Measurements from ENCODE around the gene PNLIPRP1.

PNLIPRP1 gene

DNA sequence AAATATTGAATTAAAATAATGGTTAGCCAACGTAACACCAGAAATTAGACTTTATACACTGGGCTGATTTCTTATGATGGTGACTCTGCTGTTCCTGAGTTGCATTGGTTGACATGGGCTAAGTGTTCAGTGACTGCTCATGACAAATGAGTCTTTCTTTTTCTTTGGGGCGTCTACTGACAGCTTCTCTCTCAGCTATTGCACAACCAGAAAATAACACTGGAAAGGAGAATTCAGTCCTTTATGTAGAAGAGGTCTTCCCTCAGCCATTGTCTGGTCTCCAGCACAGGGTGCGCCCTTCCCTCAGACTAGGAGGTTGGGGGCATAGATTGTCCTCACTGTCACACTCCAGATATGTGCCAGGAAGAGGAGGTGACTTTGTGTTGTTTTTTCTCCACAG is 23.4 kb upstream of the PNLIPRP1 start:
- in situ Hi-C loops (cut with HindIII; ENCODE audit: low pct_ligation_motif_present, low sequenced_read_pairs): no loop called here
- H3K4me3 ChIP-seq (ENCODE audit: low read depth, low read length): no peak overlapping the region
- no peak overlapping the region for H3K27ac ChIP-seq
- TF ChIP-seq, protein P1, sequence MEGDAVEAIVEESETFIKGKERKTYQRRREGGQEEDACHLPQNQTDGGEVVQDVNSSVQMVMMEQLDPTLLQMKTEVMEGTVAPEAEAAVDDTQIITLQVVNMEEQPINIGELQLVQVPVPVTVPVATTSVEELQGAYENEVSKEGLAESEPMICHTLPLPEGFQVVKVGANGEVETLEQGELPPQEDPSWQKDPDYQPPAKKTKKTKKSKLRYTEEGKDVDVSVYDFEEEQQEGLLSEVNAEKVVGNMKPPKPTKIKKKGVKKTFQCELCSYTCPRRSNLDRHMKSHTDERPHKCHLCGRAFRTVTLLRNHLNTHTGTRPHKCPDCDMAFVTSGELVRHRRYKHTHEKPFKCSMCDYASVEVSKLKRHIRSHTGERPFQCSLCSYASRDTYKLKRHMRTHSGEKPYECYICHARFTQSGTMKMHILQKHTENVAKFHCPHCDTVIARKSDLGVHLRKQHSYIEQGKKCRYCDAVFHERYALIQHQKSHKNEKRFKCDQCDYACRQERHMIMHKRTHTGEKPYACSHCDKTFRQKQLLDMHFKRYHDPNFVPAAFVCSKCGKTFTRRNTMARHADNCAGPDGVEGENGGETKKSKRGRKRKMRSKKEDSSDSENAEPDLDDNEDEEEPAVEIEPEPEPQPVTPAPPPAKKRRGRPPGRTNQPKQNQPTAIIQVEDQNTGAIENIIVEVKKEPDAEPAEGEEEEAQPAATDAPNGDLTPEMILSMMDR (IDR thresholded peaks at IDR 0.05; ENCODE audit: low read depth, low read length, missing control alignments): no peak
- no peak for DNase-seq
- no peaks in the 10 kb centered on the region for H3K36me3 ChIP-seq (replicated peaks)
- H3K27me3 ChIP-seq (replicated peaks): no peaks in the 10 kb centered on the region

DNA sequence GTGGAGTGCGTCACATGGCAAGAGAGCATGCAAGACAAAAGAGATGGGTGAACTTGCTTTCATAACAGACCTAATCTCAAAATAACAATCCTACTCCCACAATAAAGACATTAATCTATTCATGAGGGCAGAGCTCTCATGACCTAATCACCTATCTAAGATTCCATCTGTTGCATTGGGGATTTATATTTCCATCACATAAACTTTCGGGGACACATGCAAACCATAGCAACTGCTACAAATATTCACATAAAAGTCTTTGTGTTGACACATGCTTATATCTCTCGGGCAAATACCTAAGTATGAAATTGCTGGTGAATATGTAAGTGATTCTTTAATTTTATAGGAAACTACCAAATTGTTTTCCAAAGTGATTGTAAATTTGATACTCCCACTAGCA is 16.0 kb upstream of the PNLIPRP1 start:
- in situ Hi-C loops (cut with HindIII; ENCODE audit: low pct_ligation_motif_present, low sequenced_read_pairs): no loop called here
- H3K36me3 ChIP-seq (replicated peaks): no peaks in the 10 kb centered on the region

DNA sequence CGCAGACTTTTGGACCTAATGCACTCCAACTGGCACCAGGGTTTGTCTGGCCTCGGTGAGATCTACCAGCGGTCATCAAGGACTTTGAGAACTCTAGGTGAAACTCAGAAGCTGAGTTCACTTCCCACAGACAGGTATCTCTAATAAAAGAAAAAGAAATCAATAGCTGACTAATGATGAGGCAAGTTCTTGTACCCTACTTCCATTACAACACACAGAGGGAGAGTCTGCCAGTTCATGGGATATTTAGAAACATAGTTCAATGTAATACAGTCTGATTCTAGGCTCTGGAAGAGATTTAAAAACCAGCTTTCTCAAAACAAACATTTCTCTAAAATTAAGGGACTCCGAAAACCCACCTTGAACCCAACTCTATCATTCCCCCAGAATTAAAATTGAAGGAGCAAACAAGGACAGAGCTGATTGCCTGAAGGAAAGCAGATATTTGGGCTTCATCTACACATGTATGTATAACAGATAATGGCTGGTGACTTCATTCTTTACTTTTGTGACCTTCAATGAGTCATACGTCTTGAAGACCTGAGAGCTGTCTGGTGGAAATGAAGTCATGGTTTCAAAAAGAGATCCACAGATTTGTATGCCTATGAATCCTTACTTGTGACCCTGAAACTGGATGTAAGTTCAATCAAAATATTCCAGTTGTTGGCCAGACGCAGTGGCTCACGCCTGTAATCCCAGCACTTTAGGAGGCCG is 2.7 kb upstream of the PNLIPRP1 start:
- TF ChIP-seq, protein P1 (IDR thresholded peaks at IDR 0.05; ENCODE audit: low read depth, low read length, missing control alignments): no peak
- H3K27me3 ChIP-seq (replicated peaks): no peaks in the 10 kb centered on the region
- no peaks in the 10 kb centered on the region for H3K36me3 ChIP-seq (replicated peaks)
- no peak for DNase-seq
- H3K27ac ChIP-seq: no peak overlapping the region
- in situ Hi-C loops (cut with HindIII; ENCODE audit: low pct_ligation_motif_present, low sequenced_read_pairs): no loop called here
- no peak overlapping the region for H3K4me3 ChIP-seq (ENCODE audit: low read depth, low read length)

More for the DNA sequence above, 16.0 kb upstream of the PNLIPRP1 start:
- TF ChIP-seq, protein P1 (IDR thresholded peaks at IDR 0.05; ENCODE audit: low read depth, low read length, missing control alignments): no peak
- DNase-seq: no peak
- Histone ChIP-seq H3K4me3 (ENCODE audit: low read depth, low read length) (no peak overlapping the region), H3K27ac (no peak overlapping the region), H3K27me3 (replicated peaks) (no peaks in the 10 kb centered on the region)

DNA sequence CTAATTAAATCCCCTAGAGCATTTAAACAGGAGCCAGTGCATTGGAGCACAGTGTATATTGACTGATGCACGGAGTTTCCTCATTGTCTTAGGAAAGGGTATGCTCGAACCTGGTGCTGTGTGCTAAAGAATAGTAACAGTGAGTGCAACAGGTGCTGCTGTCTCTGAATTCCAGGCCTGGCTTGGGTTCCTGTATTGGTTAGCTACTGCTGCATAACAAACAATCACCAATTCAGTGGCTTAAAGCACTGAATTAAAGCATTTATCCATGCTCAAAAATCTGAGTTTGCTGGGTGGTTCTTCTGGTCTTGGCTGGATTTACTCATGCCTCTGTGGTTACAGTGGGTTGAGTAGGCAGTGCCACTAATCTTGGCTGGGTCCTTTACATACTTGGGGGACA is 1.8 kb upstream of the PNLIPRP1 start:
- H3K27ac ChIP-seq: no peak overlapping the region
- H3K36me3 ChIP-seq (replicated peaks): no peaks in the 10 kb centered on the region
- no peaks in the 10 kb centered on the region for H3K27me3 ChIP-seq (replicated peaks)
- in situ Hi-C loops (cut with HindIII; ENCODE audit: low pct_ligation_motif_present, low sequenced_read_pairs): no loop called here
- TF ChIP-seq, protein P1 (IDR thresholded peaks at IDR 0.05; ENCODE audit: low read depth, low read length, missing control alignments): no peak
- H3K4me3 ChIP-seq (ENCODE audit: low read depth, low read length): no peak overlapping the region
- DNase-seq: no peak

DNA sequence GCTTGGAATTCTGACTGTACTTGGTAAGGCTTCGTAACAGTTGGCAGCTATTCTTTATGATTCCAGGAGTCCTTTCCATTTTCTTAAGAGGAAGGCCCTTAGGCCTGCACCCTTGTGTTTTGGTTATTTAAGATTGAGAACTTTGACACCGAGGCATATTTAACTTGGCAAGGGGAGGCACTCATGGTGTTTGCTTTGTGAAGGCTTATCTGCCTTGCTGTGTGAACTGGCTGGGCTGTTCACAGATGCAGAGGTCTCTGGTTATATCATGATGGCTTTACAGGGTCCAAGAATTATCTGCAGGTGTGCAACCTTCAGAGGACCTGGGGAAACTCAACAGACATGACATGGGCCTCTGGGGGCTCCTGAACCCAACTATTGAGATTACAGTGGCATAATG is 833 bp upstream of the PNLIPRP1 start:
- Histone ChIP-seq H3K36me3 (replicated peaks) (no peaks in the 10 kb centered on the region), H3K27ac (no peak overlapping the region), H3K4me3 (ENCODE audit: low read depth, low read length) (no peak overlapping the region), H3K27me3 (replicated peaks) (no peaks in the 10 kb centered on the region)
- no peak for DNase-seq
- in situ Hi-C loops (cut with HindIII; ENCODE audit: low pct_ligation_motif_present, low sequenced_read_pairs): no loop called here
- TF ChIP-seq, protein P1 (IDR thresholded peaks at IDR 0.05; ENCODE audit: low read depth, low read length, missing control alignments): no peak
